Esophagus muscularis mucosa (tissue), 3 donors: ENCODE data around the gene SCN2A.

Experiments
- POLR2A ChIP-seq: fragments of 450-650 bp; IDR thresholded peaks from one replicate; pipeline ENCODE4 v1.6.1; 2017; ENCODE audit warnings: antibody characterized with exemption, moderate library complexity, mild to moderate bottlenecking, low read depth
- TF ChIP-seq, protein P1 (sequence below), 3 experiments: fragments of 200-600 bp in 2 of 3; fragments of 450-650 bp in 1 of 3; sonication (generic) in 2 of 3; IDR thresholded peaks; one replicate each; pipeline ENCODE4 v1.5.1; 2017 to 2019; ENCODE audit warnings: antibody characterized with exemption in 3 of 3, mild to moderate bottlenecking in 2 of 3, moderate library complexity in 1 of 3

DNA sequence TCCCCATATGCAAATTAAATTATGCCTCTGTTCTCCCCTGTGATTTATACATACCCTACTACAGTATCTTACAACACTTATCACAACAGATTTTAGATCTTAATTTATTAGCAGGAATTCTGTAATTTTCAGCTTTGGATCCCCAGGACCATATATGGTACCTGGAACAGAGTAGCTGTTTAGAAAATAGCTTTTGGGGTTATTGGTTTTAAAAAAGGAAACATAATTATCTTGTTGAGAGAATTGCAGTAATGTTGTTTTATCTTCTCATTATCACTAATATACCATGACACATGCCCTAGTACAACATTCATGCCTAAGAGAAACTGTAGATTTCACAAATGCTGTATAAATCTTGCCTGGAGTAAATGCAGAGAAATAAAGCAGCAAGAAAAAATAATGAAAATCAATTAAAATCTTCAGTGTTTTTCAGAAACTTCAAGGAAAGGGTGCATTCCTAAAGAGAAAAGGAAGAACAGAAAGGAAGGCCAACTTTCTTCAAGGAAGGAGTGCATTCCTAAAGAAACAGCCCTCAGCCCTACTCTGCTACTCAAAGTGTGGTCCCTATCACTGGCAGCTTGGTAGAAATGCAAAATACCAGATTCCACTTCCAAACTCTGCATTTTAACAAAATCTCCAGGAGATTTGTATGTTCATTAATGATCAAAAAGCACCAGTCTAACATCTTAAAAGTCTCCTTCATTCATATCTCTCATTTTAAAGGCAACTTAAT, 193.2 kb downstream of the SCN2A start:
- TF ChIP-seq, protein P1, sequence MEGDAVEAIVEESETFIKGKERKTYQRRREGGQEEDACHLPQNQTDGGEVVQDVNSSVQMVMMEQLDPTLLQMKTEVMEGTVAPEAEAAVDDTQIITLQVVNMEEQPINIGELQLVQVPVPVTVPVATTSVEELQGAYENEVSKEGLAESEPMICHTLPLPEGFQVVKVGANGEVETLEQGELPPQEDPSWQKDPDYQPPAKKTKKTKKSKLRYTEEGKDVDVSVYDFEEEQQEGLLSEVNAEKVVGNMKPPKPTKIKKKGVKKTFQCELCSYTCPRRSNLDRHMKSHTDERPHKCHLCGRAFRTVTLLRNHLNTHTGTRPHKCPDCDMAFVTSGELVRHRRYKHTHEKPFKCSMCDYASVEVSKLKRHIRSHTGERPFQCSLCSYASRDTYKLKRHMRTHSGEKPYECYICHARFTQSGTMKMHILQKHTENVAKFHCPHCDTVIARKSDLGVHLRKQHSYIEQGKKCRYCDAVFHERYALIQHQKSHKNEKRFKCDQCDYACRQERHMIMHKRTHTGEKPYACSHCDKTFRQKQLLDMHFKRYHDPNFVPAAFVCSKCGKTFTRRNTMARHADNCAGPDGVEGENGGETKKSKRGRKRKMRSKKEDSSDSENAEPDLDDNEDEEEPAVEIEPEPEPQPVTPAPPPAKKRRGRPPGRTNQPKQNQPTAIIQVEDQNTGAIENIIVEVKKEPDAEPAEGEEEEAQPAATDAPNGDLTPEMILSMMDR (IDR thresholded peaks at IDR 0.05) = no peak
- no peak for TF ChIP-seq POLR2A
